SHP77 (cell line): ENCODE measurements around the gene TRPV6.

ENCODE experiments used
- DNase-seq, 2 experiments: peaks; one replicate each; lab custom pipeline; 2025; lab: John Stamatoyannopoulos, UW

Gene TRPV6

DNA sequence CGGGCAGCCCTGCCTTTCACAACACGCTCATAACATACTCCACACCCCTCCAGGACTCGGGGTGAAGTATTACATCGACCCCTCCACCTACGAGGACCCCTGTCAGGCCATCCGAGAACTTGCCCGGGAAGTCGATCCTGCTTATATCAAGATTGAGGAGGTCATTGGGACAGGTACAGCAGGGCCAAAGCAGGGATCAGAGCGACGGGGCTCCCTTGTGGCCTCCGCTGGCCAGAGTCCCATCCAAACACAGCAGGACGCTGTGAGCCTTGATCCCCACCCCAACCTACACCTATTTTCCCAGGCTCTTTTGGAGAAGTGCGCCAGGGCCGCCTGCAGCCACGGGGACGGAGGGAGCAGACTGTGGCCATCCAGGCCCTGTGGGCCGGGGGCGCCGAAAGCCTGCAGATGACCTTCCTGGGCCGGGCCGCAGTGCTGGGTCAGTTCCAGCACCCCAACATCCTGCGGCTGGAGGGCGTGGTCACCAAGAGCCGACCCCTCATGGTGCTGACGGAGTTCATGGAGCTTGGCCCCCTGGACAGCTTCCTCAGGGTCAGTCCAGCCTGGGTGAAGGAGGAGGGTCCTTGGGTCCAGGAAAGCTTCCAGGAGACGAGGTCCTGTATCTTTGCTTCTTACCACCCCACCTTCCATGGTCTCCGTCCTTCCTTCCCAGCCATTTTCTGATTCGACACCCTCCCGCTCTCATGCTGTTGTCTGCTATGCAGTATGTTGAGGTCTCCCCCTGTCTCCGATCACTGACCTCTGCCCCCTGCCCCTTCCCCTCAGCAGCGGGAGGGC, 17.2 kb downstream of the TRPV6 start:
- no peak for DNase-seq

DNA sequence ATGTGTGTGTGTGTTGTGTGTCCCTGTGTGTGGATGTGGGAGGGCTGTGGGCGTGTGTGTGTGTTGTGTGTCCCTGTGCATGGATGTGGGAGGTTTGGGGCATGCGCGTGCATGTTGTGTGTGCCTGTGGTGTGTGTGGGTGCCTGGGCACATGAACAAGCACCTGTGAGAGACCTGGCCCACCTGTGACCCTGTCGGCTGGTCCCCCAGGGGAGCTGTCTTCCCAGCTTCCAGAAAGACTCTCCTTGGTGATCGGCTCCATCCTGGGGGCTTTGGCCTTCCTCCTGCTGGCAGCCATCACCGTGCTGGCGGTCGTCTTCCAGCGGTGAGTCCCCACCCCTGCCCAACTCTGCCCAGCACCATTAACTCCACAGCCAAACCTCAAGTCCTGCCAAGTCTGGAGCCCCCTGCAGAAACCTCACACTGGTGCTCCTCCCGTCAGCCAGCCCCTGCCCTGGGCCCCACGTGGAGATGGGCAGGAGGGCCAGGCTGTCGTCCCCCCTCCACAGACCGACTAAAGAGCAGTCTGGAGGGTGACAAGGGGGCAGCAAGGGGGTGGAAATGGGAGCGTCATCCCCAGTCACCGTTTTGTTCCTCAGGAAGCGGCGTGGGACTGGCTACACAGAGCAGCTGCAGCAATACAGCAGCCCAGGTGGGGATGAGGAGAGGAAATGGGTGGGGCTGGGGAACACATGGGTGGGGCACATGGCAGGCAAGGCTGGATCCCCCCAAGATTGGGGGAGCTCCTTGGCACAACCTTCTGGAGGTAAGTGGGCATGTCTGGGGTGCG, 18.0 kb downstream of the TRPV6 start:
- DNase-seq = no peak

DNA sequence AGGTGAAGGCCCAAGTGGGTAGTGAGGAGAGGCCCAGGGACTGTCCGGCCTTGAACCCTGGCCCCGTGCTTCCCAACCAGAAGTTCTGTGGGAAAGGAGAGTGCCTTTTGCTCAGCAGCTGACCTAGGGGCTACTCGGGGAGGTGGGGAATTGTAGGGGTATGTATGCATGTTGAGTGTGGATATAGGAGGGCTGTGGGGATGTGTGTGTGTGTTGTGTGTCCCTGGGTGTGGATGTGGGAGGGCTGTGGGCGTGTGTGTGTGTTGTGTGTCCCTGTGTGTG, 18.5 kb downstream of the TRPV6 start:
- no peak for DNase-seq

DNA sequence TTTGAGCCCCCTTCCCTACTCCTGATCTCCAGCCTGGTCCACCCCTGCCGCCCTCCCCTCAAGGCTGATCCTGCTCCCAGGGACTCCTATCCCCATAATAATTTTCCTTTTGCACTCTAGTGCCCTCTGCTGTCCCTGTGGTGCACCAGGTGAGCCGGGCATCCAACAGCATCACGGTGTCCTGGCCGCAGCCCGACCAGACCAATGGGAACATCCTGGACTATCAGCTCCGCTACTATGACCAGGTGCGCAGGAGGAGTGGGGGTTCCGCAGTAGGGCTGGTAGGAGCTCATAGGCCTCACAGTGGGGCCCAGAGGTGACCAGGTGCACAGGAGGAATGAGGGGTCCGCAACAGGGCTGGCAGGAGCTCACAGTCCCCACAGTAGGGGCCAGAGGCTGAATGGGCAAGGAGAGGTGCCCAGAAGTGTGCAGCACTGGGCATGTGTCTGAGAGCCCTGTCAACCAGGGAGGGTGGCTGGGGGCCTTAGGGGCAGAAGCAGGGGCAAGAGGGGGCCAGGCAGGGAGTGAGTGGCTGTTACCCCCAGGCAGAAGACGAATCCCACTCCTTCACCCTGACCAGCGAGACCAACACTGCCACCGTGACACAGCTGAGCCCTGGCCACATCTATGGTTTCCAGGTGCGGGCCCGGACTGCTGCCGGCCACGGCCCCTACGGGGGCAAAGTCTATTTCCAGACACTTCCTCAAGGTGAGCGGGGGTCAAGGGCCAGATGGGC, 19.0 kb downstream of the TRPV6 start:
- DNase-seq = peak; percentile 9 to 26

DNA sequence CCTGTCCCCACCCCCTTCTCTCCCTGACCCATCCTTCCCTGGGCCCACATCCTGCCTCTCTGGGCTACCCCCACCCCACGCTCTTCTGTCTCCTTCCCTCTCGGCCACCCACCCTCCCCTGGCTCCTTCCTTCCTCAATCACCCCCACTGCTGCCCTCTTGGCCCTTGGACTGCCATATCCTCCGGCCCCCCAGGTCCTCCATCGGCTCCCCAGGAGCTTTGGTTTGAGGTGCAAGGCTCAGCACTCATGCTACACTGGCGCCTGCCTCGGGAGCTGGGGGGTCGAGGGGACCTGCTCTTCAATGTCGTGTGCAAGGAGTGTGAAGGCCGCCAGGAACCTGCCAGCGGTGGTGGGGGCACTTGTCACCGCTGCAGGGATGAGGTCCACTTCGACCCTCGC, 19.8 kb downstream of the TRPV6 start:
- DNase-seq = no peak

DNA sequence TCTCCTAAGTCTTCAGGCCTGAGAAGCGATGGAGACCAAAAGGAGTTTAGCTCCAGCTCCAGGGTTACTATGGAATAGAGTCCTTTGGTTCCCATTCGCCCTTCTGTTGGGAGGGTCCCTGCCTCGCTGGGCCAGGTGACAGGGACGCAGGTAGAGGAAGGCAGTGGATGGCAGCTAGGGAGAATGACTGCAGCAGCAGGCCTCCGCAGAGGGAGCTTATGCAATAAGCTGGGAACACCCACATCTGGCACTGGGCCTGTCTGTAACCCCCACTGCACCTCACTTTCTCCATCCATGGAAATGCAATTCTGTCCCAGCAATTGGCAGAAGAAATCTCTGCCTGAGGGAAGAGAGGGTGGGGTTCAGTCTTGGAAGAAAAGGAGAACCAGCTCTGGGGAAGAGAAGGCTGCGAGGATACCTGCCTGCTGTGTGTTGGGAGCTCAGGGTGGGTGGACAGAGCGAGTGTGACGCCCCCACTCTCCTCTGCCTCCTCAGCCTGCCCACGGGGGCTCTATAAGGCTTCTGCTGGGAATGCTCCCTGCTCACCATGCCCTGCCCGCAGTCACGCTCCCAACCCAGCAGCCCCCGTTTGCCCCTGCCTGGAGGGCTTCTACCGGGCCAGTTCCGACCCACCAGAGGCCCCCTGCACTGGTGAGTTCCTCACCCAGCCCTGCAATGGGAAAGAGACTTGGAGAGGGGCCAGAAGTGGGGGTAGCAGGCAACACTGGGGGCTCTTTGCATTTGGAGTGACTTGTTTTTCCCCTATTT, 20.4 kb downstream of the TRPV6 start:
- no peak for DNase-seq

DNA sequence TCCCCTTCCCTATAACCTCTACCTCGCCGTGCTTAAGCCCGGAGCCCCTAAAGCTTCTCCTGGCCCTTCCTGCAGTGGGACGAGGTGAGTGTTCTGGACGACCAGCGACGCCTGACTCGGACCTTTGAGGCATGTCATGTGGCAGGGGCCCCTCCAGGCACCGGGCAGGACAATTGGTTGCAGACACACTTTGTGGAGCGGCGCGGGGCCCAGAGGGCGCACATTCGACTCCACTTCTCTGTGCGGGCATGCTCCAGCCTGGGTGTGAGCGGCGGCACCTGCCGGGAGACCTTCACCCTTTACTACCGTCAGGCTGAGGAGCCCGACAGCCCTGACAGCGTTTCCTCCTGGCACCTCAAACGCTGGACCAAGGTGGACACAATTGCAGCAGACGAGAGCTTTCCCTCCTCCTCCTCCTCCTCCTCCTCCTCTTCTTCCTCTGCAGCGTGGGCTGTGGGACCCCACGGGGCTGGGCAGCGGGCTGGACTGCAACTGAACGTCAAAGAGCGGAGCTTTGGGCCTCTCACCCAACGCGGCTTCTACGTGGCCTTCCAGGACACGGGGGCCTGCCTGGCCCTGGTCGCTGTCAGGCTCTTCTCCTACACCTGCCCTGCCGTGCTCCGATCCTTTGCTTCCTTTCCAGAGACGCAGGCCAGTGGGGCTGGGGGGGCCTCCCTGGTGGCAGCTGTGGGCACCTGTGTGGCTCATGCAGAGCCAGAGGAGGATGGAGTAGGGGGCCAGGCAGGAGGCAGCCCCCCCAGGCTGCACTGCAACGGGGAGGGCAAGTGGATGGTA, 21.5 kb downstream of the TRPV6 start:
- DNase-seq = no peak

DNA sequence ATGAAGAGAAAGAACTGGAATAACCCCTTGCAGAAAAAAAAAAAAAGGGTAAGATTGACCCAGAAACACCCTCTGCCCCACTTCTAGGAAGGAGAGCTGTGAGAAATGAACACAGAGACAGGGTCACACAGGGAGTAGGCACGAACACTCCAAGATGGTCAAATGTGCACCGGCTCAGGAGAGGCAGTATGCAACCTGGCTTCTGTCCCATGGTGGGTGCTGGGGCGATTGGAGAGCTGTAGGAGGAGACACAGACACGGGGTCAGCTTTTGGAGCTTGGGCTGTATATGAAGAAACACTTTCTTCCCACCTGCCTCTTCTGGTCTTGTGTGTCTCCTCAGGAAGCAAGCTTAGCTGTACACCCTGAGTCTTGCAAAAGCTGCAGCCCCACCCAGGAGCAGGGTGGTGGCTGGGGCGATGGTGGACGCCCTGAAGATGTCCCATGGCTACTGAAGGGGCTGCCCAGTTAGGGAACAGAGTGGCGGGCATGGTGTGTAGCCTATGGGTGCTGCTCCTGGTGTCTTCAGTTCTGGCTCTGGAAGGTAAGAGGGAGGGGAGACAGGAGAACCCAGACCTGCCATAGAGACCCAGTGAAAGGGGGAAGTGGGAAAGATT, 22.7 kb downstream of the TRPV6 start:
- no peak for DNase-seq

DNA sequence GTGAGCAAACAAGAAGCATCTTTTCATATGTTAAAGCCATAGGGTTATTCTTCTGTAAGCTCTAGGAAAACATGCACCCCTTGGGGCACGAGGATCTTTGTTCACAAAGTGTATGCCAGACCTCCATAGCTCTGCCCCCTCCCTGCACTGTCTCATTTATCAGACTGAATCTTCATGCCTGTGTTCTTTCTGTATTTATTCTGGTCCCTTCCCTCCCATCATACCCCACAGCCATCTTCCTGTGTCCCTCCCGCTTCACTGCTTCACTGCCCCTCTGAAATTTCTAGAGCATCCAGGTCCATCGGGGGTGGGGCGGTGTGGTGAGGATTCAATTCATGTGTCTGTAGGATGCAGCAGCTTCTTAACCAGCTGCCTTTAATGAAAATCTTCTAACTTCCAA, 23.2 kb downstream of the TRPV6 start:
- no peak for DNase-seq

DNA sequence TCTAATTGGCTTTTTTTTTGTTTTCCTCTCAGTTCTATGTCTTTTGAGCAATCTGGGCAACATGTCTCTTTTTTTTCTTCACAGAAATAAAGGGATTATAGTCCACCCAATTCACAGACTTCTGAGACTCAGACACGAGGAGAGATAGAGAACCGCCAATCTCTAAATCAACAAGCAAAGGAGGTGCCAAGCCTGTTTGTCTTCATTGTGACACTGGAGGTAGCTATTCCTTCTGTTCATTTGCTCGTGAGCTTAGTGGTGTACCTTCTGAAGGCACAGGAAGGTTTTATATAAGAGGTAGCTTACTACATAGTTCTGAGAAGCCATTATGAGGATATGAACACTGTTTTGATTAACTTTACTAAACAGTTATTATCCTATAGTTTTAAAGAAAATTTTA, 24.6 kb downstream of the TRPV6 start:
- no peak for DNase-seq

DNA sequence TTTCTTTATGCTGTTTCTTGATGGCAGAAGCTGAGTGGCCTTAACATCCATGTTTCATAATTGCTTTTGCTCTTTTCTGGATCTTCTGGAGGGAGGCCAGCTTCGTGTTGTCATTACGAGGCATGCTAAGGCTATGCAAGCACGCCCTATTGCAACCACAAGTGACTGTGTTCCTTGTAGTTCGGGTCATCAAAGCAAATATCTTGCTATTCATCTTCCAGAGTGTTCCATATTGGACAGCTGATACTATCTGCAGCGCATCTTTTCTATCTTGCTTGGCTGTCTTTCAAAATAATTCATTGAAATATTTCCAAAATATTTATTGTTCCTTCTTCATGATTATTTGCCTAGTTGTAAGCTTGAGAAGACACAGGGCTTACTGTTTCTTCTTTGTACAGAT, 25.7 kb downstream of the TRPV6 start:
- DNase-seq = no peak

DNA sequence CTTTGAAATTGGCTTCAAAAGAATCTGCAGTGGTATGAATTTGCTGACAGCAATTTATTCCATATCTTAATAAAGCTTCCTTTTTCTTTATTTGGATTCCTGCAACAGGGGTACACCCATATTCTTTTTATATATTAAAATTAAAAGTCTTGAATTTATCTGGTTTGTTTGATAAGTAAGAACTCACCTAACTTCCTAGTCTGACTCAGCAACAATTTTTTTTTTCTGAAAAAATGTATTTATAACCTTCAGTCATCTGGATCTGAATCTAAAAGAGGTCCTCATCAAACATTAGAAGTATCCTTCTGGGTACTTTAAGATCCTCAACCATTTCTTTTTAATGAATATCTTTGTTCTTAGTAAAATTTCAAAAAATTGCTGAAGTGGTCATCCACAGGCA, 26.1 kb downstream of the TRPV6 start:
- no peak for DNase-seq

DNA sequence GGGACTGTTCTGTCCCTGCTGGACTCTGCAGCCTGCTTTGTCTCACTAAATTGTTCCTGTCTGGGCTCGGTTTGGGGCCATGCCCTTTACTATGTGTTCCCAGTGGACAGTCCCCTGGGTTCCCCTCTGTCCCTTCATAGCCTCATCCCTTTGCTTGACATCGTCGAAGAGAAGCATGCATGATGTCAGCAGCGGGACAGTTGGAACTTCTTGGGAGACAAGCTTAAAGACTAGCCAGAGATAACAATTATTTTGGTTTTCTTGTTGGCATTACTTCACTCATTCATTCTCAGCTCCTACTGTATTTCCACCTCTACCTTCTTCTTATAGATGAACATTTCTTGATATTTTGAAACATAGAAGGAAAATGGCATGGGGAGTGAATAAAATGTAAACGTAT, 27.9 kb downstream of the TRPV6 start:
- no peak for DNase-seq

DNA sequence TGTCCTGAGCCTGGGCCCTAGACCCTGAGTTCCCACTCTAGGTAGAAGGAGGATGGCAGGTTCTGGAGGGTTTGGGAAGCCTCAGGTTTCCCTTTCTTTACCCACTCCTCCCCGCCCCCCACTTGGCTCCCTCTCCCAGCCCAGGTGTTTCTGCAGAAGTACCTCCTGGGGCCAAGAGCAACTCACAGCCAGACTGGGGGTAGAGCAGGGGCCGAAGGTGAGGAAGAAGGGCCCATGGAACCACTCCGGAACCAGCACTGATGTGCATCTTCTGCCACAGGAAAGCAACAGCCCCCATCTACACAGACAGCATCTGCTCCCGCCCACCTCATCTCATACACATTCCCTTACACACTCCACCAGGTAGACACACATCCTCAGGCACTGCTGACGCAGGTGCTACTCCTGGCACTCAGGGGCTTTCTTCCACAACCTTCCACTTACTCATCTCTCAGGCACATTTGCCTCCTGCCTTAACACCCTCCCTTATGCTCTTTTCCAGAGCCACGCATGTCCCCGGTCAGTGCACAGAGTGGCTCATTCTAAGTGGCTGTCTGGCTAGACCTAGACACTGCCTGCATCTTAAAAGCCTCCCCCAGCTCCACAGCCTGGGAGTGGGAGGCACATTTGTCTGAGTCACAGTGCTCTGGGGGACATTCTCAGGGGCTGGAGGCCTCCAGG, 28.8 kb downstream of the TRPV6 start:
- no peak for DNase-seq

DNA sequence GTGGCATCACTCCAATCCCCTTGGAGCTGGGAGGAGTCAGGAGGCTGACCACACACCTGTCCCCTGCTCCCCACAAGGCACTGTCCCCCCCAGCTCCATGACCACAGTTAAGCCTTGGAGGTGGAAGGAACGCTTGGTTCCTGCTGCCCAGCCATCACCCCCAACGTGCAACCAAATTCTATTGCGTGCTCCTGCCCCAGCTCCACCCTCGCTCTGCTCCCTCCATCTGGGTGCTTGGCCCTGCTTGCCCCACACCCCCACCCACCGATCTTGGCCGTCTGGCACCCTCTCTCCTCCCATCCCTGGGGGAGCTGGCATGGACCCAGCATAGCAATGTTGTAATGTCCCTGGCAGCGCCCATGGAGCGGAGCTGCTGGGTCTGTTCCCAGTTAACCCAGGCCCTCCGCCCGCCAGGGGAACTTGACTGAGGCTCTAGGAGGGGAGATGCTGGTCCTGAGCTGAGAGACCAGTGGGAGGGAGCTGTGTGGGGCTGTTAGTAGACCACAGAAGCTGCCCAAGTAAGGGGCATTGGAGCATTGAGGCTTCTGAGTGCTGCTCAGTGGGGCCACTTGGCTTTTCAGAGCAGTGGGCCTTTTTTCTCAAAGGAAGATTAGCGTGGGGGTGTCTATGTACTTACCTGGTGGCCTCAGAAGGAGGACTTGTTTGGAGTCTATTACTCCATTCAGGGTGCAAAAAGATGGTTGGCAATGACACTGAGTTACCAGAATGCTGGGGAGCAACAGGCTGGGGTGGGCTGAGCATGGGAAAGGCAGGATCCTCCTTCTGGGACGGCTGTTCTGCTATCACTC, 29.6 kb downstream of the TRPV6 start:
- no peak for DNase-seq

DNA sequence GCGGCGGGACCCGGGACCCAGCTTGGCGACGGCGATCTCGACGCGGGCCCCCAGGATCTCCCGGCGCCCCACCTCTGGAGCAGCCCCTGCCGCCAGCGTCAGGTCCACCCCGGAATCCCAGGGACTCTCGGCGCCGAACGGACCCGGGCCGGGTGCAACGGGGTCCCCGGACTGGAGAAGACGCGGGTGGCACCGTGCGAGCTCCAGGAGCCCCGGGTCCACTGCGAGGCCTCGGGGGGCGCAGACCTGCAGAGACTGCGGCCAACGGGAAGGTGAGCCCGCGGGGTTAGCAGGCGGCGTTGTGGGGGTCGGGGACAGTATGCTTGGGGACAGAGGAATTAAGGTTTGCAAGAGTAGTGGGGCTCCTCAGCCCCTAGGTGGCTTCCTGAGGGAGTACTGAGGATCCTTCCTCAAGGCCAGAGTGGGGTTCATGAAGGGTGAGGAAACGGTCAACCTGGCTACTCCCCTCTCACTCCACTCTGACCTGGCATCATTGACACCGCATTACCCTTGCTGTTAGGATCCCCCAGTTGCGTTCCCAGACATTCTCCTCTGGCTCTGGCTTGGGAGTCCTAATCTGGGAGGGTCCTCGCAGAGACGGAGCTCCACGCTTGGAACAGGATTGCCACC, 30.3 kb downstream of the TRPV6 start:
- no peak for DNase-seq

DNA sequence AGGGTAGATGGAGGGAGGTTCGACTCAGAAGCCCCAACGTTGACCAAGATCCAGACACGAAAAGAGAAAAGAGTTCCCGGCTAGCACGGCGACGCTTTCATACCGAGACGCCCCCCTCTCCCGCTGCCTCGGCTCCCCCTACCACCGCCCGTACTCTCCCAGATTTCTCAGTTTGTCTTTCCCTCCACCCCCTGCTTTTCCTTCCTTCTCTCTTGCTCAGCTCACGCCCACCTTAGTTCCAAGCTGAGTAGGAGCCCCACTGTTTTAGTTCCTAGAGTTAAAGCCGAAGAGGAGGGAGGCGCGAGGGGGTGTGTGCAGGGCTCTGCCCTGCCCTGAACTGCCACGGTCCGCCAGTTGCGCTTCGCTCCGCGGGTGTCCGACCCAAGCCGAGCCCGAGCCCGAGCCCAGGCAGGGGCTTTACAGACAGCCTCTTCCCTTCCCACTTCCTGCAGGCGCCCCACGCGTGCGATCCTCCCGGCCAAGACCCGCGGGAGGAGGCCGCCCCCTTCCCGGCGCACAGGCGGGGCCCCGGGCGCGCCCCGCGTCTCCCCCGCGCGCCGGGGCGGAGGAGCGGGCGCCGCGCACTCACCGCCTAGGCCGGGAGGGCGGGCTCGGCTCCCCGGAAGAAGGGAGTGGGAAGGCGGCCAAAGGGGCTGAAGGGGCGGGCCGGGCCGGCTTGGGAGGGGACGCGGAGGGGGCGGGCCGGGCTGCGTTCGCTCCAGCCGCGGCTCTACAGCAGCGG, 31.0 kb downstream of the TRPV6 start, which contains the start of gene EPHB6:
Gene EPHB6, plus strand, starts transcription at position 705 of the 742 bp plus-strand sequence. CDS start 8,152 bp downstream, outside the sequence.
- DNase-seq = peak in 1 of 2 experiments; percentile 21

DNA sequence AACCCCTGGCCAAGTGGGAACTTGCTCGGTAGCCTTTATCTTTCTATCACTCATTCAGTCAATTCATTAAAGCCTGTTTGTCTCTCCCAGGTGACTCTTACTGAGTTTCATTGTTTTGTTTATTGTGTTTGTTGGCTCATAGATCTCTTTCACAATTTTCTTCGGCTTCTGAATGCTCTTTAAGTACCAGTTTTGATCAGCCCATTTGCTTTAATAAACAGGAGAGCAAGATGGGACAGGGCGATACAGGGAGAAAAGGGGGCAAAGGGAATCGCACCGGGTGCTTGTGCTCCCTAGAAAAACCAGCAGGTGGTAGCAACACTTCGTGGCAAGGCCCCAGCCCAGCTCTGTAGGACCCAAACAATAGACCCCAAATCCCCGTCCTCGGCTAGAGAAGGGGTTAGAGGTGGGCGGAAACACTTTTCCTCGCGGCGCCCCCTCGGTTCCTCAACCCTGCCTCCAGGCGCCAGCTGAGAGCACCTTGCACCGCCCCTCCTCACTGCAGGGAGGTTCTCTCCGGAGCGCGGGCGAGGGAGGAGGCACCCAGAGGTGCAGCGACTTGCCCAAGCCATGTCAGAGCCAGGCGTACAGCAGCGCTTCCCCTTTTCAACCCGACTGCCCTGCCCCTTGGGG, 31.7 kb downstream of the TRPV6 start:
- peak; percentile 19 to 65 for DNase-seq
